Measurements from ENCODE around the gene POLL.
"Not testable (repeated sequence)": the region's sequence is repeated elsewhere in the genome, so short reads cannot be mapped to it uniquely, and the experiment has no call there.

POLL gene

DNA sequence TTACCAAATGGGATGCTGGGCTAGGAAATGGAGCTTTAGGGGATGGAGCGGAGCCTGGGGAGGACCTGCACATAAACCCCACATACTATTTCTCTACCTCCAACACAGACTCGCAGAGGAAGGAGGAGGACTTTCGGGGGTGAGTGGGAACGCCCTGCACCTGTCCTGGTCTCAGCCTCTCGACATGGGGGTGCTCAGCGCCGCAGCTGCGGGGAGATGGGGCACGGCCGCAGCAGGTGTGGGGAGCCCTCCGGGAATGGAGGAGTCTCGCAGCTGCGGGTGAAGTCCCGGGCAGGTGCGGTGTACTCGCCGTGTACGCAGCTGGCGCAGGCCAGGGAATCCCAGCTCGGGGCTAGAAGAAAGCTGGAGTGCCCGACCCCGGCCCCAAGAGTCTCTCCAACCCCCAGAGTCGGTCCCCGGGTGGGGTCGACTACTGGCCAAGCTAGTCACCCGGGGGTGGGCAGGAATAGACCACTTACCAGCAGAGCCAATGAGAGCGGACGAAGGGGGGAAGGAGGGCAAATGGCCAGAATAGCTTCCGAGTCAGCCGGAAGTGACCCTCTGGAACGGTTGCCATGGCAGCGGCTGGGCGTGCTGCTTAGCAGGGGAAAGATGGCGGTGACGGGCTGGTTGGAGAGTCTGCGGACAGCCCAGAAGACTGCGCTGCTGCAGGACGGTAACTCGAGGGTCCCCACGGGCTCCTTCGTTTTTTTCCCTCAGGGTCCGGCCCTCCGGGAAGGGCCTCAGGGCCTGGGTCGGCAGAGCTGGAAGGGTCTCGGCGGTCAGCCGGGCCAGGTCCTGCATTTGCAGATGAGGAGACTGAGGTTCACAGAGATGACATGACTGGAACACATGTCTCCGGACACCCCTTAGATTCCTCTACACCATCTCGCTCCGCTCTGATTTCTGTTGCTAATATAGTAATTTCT, at the start of gene POLL, which contains the start of gene DPCD:
TSS of gene POLL (minus strand) at position 533 of the 929 bp plus-strand sequence. CDS start 897 bp downstream, outside the sequence.
TSS of gene DPCD (plus strand) at position 597 of the 929 bp plus-strand sequence. CDS start at position 613, 16 bp downstream.
- TF ChIP-seq POLR2A (IDR thresholded peaks at IDR 0.05; ENCODE audit: low read depth, low read length) = peak; percentile 51
- FAIRE-seq = no peak
- DNase-seq (ENCODE audit: insufficient read length, low spot score) = peak; percentile 93

DNA sequence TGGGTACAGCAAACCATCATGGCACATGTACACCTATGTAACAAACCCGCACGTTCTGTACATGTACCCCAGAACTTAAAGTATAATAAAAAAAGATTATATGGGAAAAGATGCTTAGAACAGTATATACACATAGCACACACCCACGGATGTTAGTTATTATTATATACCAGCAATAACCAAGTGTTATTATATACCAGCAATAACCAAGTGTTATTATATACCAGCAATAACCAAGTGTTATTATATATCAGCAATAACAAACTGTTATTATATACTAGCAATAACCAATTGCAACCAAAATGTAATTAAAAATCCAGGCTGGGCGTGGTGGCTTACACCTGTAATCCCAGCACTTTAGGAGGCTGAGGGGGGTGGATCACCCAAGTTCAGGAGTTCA, 45.5 kb upstream of the POLL start:
- DNase-seq (ENCODE audit: insufficient read length, low spot score); FAIRE-seq: not testable (repeated sequence)

- DNase-seq (ENCODE audit: insufficient read length, low spot score) = no peak
- no peak for TF ChIP-seq POLR2A (IDR thresholded peaks at IDR 0.05; ENCODE audit: low read depth, low read length)
- FAIRE-seq = no peak
Measured at GRCh38 chr10:101631821-101632475, 43.9 kb upstream of the POLL start.

DNA sequence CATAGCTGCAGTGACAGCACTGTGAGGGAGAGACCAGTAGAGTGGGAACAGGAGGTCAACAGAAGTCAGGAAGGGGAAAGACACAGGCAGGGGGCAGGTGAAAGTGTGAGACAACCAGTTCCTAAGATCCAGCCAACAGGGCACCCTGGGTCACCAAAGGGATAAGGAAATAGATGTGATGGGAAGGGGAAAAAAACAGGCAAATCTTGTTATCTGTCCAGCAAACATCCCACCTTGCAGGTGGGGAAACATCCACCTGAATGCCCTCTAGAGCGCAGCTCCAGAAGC, 42.5 kb upstream of the POLL start:
- TF ChIP-seq POLR2A (IDR thresholded peaks at IDR 0.05; ENCODE audit: low read depth, low read length) = no peak
- FAIRE-seq (no peak), DNase-seq (ENCODE audit: insufficient read length, low spot score) (no peak)

GRCh38 chr10:101629837-101630632, 42.0 kb upstream of the POLL start:
- TF ChIP-seq POLR2A (IDR thresholded peaks at IDR 0.05; ENCODE audit: low read depth, low read length) = no peak
- no peak for FAIRE-seq
- DNase-seq (ENCODE audit: insufficient read length, low spot score) = no peak

- FAIRE-seq (no peak), DNase-seq (ENCODE audit: insufficient read length, low spot score) (no peak)
- TF ChIP-seq POLR2A (IDR thresholded peaks at IDR 0.05; ENCODE audit: low read depth, low read length) = no peak
Measured at GRCh38 chr10:101625821-101626412, 37.9 kb upstream of the POLL start.

GRCh38 chr10:101624526-101625102, 36.6 kb upstream of the POLL start:
- no peak for FAIRE-seq
- no peak for DNase-seq (ENCODE audit: insufficient read length, low spot score)
- TF ChIP-seq POLR2A (IDR thresholded peaks at IDR 0.05; ENCODE audit: low read depth, low read length) = no peak

GRCh38 chr10:101623528-101623927, 35.5 kb upstream of the POLL start:
- no peak for FAIRE-seq
- TF ChIP-seq POLR2A (IDR thresholded peaks at IDR 0.05; ENCODE audit: low read depth, low read length) = no peak
- no peak for DNase-seq (ENCODE audit: insufficient read length, low spot score)

- FAIRE-seq (no peak), DNase-seq (ENCODE audit: insufficient read length, low spot score) (no peak)
- no peak for TF ChIP-seq POLR2A (IDR thresholded peaks at IDR 0.05; ENCODE audit: low read depth, low read length)
Measured at GRCh38 chr10:101619983-101620382, 31.9 kb upstream of the POLL start.

GRCh38 chr10:101618871-101619270, 30.8 kb upstream of the POLL start:
- no peak for FAIRE-seq
- TF ChIP-seq POLR2A (IDR thresholded peaks at IDR 0.05; ENCODE audit: low read depth, low read length) = no peak
- no peak for DNase-seq (ENCODE audit: insufficient read length, low spot score)

GRCh38 chr10:101617824-101618568, 29.9 kb upstream of the POLL start:
- DNase-seq (ENCODE audit: insufficient read length, low spot score) (no peak), FAIRE-seq (no peak)
- TF ChIP-seq POLR2A (IDR thresholded peaks at IDR 0.05; ENCODE audit: low read depth, low read length) = no peak

GRCh38 chr10:101617102-101617823, 29.2 kb upstream of the POLL start:
- DNase-seq (ENCODE audit: insufficient read length, low spot score) (no peak), FAIRE-seq (no peak)
- TF ChIP-seq POLR2A (IDR thresholded peaks at IDR 0.05; ENCODE audit: low read depth, low read length) = no peak

Data from H54 (cell line).